IMR-90 (cell line): ENCODE results near the gene ABLIM3. TPM values are rescaled to one million over a fixed set of nuclear protein-coding genes. Genes with fewer than 3 reads are reported as not detected.

Experiments
- ATAC-seq: fragments of 200-7000 bp; cut with Tn5 transposase; 2 replicates; pipeline ENCODE4 v1.9.1; 2020; ENCODE audit warnings: low read depth, mild to moderate bottlenecking, moderate library complexity
- BruUV-seq: library from RNA; stranded (reverse); fragments of 400-500 nt; replicated peaks from 2 replicates; lab custom pipeline; 2021; lab: Mats Ljungman, UMichigan
- CTCF ChIA-PET: fragments of 300-600 bp; formaldehyde crosslinking; extraction: SDS; loops from one replicate; lab custom pipeline; 2021; ENCODE audit warnings: antibody characterized with exemption; lab: Yijun Ruan, JAX
- POLR2A ChIA-PET: fragments of 300-600 bp; sonication (Branson Sonifier 250); formaldehyde crosslinking; loops from one replicate; lab custom pipeline; 2022; ENCODE audit warnings: antibody characterized with exemption; ENCODE audit not compliant: unreplicated experiment; lab: Charles Lee
- DNase-seq: peaks from one replicate; pipeline ENCODE4 v3.0.0; 2013
- H2AFZ ChIP-seq: replicated peaks from 2 replicates; pipeline ENCODE3; 2013; ENCODE audit warnings: low read length, mild to moderate bottlenecking; ENCODE audit not compliant: poor library complexity
- H2AK5ac ChIP-seq: 2 replicates; pipeline ENCODE4 v1.6.1; 2013; ENCODE audit warnings: low read depth, low read length, inconsistent platforms
- H2AK9ac ChIP-seq: replicated peaks from 2 replicates; pipeline ENCODE3; 2013; ENCODE audit warnings: mild to moderate bottlenecking, low read depth, low read length, moderate library complexity; ENCODE audit not compliant: poor library complexity
- H2BK120ac ChIP-seq: 2 replicates; pipeline ENCODE4 v1.6.1; 2013; ENCODE audit warnings: low read depth, low read length, inconsistent platforms
- H2BK15ac ChIP-seq: 3 replicates; pipeline ENCODE4 v1.6.1; 2013; ENCODE audit warnings: low read depth, low read length, inconsistent platforms
- H2BK20ac ChIP-seq: 2 replicates; pipeline ENCODE4 v1.6.1; 2013; ENCODE audit warnings: low read depth, mild to moderate bottlenecking, inconsistent platforms, low read length, moderate library complexity
- H2BK5ac ChIP-seq: 2 replicates; pipeline ENCODE4 v1.6.1; 2013; ENCODE audit warnings: mild to moderate bottlenecking, low read depth, low read length, inconsistent platforms; ENCODE audit not compliant: poor library complexity, severe bottlenecking
- H3K14ac ChIP-seq: replicated peaks from 2 replicates; pipeline ENCODE4 v1.6.1; 2013; ENCODE audit warnings: low read depth, low read length, inconsistent platforms
- H3K18ac ChIP-seq: 2 replicates; pipeline ENCODE4 v1.6.1; 2013; ENCODE audit warnings: low read depth, low read length, control low read depth
- H3K23ac ChIP-seq: 2 replicates; pipeline ENCODE4 v1.6.1; 2013; ENCODE audit warnings: low read depth, low read length, inconsistent platforms
- H3K27ac ChIP-seq: 2 replicates; pipeline ENCODE4 v1.5.1; 2013; ENCODE audit warnings: mild to moderate bottlenecking, control low read depth, low read length; ENCODE audit not compliant: insufficient read depth
- H3K27me3 ChIP-seq: 2 replicates; pipeline ENCODE4 v1.6.1; 2013; ENCODE audit warnings: low read length; ENCODE audit not compliant: control insufficient read depth, insufficient read depth
- H3K36me3 ChIP-seq: 2 replicates; pipeline ENCODE4 v1.6.1; 2013; ENCODE audit warnings: low read length, mixed read lengths; ENCODE audit not compliant: control insufficient read depth, insufficient read depth
- H3K4ac ChIP-seq: 2 replicates; pipeline ENCODE4 v1.6.1; 2013; ENCODE audit warnings: low read depth, low read length, inconsistent platforms
- H3K4me1 ChIP-seq: 2 replicates; pipeline ENCODE4 v1.6.1; 2013; ENCODE audit warnings: low read length, mixed read lengths; ENCODE audit not compliant: control insufficient read depth, insufficient read depth
- H3K4me2 ChIP-seq: 2 replicates; pipeline ENCODE4 v1.6.1; 2013; ENCODE audit warnings: low read depth, mild to moderate bottlenecking, control low read depth, low read length, moderate library complexity
- H3K4me3 ChIP-seq: 2 replicates; pipeline ENCODE4 v1.5.1; 2013; ENCODE audit warnings: low read depth, mild to moderate bottlenecking, control low read depth, low read length, moderate library complexity; ENCODE audit not compliant: insufficient read depth
- H3K56ac ChIP-seq: 2 replicates; pipeline ENCODE4 v1.6.1; 2013; ENCODE audit warnings: low read length, inconsistent platforms; ENCODE audit not compliant: insufficient read depth; ENCODE audit errors: extremely low read depth
- H3K79me1 ChIP-seq, 2 experiments: 2 replicates each; pipeline ENCODE4 v1.6.1; 2013; ENCODE audit warnings: low read length in 2 of 2, inconsistent platforms in 1 of 2, low read depth in 1 of 2
- H3K9ac ChIP-seq: 2 replicates; pipeline ENCODE4 v1.6.1; 2013; ENCODE audit warnings: low read depth, low read length, control low read depth
- H3K9me1 ChIP-seq: 2 replicates; pipeline ENCODE4 v1.6.1; 2013; ENCODE audit warnings: low read length, inconsistent platforms; ENCODE audit not compliant: insufficient read depth
- H3K9me3 ChIP-seq: 2 replicates; pipeline ENCODE4 v1.6.1; 2013; ENCODE audit warnings: low read length; ENCODE audit not compliant: control insufficient read depth, insufficient read depth
- H4K20me1 ChIP-seq: 2 replicates; pipeline ENCODE4 v1.6.1; 2013; ENCODE audit warnings: low read length, inconsistent platforms; ENCODE audit not compliant: insufficient read depth
- H4K5ac ChIP-seq: 2 replicates; pipeline ENCODE4 v1.6.1; 2013; ENCODE audit warnings: mild to moderate bottlenecking, low read depth, low read length, control low read depth
- H4K8ac ChIP-seq, 2 experiments: 2 replicates each; pipeline ENCODE4 v1.6.1; 2013; ENCODE audit warnings: low read depth in 2 of 2, low read length in 2 of 2, control low read depth in 1 of 2, inconsistent platforms in 1 of 2
- H4K91ac ChIP-seq: 2 replicates; pipeline ENCODE4 v1.6.1; 2013; ENCODE audit warnings: low read depth, low read length, inconsistent platforms; ENCODE audit not compliant: insufficient read depth
- MXI1 ChIP-seq: IDR thresholded peaks from 2 replicates; pipeline ENCODE4 v1.6.1; 2012; ENCODE audit warnings: low read depth, mild to moderate bottlenecking, low read length, moderate library complexity, borderline replicate concordance
- USF2 ChIP-seq: fragments of 150-350 bp; IDR thresholded peaks from 2 replicates; pipeline ENCODE4 v1.6.1; 2017; ENCODE audit warnings: mild to moderate bottlenecking, antibody characterized with exemption, low read length, low read depth
- WGBS, 2 experiments: methylation state at CpG; one replicate each; pipeline versions ENCODE4 v1.1.5 to v1.1.7; 2013; ENCODE audit warnings: missing lambda C conversion rate in 2 of 2; ENCODE audit not compliant: insufficient read length in 1 of 2; ENCODE audit errors: extremely low coverage in 2 of 2; 5-methylcytosine and 5-hydroxymethylcytosine counted together
- dilution Hi-C: fragments of 300-500 bp; cut with HindIII; formaldehyde crosslinking; loops from one replicate; pipeline ENCODE4 v1.14.3; 2018; ENCODE audit warnings: low sequenced_read_pairs; ENCODE audit not compliant: unreplicated experiment
- in situ Hi-C: fragments of 300-500 bp; cut with MboI; formaldehyde crosslinking; loops from 3 replicates; pipeline ENCODE4 v1.14.3; 2019; ENCODE audit warnings: low sequenced_read_pairs, inconsistent platforms, mixed read lengths
- intact Hi-C: fragments of 100-400 bp; cut with micrococcal nuclease; formaldehyde crosslinking; loops from 2 replicates; pipeline ENCODE4 v1.10.0; 2022
- polyA plus RNA-seq, 3 experiments: library from polyadenylated mRNA; depleted of rRNA; stranded (reverse); fragments of >200 nt; gene quantifications; 2 replicates each; pipeline ENCODE4 v1.2.3, GENCODE V29; 2012; ENCODE audit warnings: low replicate concordance in 1 of 3
- total RNA-seq: library from RNA; depleted of rRNA; stranded (reverse); fragments of >200 nt; gene quantifications from 2 replicates; pipeline ENCODE4 v1.2.3, GENCODE V29; 2012

ABLIM3 gene
- total and polyA plus RNA-seq, 2 of the 4 experiments (the other 2 are of a cell fraction): 33.3 to 69.9 TPM

GRCh38 chr5:149121145-149121544 lies 20.1 kb upstream of the ABLIM3 start:
- H2BK120ac ChIP-seq: no peak overlapping the region
- ChIA-PET POLR2A (no interaction called here), CTCF (interaction anchor here (0.6 to 1.2 kb wide), 2 partner anchors 148 to 388 kb away, joined by 3 to 6 read pairs; no protein-coding TSS in a partner anchor)
- no peak overlapping the region for H3K14ac ChIP-seq
- H3K23ac ChIP-seq: no peak overlapping the region
- dilution Hi-C loops (no loop called here), in situ Hi-C loops (no loop called here), intact Hi-C loops (no loop called here)
- no peak overlapping the region for H4K5ac ChIP-seq
- no peak overlapping the region for H3K18ac ChIP-seq
- no peak overlapping the region for H3K27ac ChIP-seq
- peaks cover 4% of the 10 kb centered on the region; the same call in 1 of the 2 replicates for H3K9me1 ChIP-seq
- no peak overlapping the region for H4K8ac ChIP-seq
- H3K36me3 ChIP-seq: no peaks in the 10 kb centered on the region
- no peak overlapping the region; the same call in 1 of the 2 replicates for H2AK5ac ChIP-seq
- no peaks in the 10 kb centered on the region; the same call in 1 of the 2 replicates for H3K27me3 ChIP-seq
- H2BK5ac ChIP-seq: no peak overlapping the region
- H2AK9ac ChIP-seq: no peak overlapping the region
- H4K91ac ChIP-seq: no peak overlapping the region
- no peak overlapping the region for H3K56ac ChIP-seq
- no peaks in the 10 kb centered on the region for H4K20me1 ChIP-seq
- H3K4ac ChIP-seq: no peak overlapping the region
- H3K9ac ChIP-seq: no peak overlapping the region
- no peak overlapping the region for H2AFZ ChIP-seq
- DNase-seq (no peak), ATAC-seq (no peak)
- WGBS, 2 experiments: no CpG with 5 or more reads among the region's 2 CpGs
- H3K4me1 ChIP-seq: peaks cover 3% of the 10 kb centered on the region; the same call in 1 of the 2 replicates
- no peak overlapping the region for H2BK20ac ChIP-seq
- no peak overlapping the region for H3K4me2 ChIP-seq
- H3K79me1 ChIP-seq: no peaks in the 10 kb centered on the region
- no peaks in the 10 kb centered on the region for H3K9me3 ChIP-seq
- no peak overlapping the region for H2BK15ac ChIP-seq
- BruUV-seq: no TSS peak
- H3K4me3 ChIP-seq: no peak overlapping the region
- TF ChIP-seq MXI1: no peak
- no peak for TF ChIP-seq USF2
